Calu3 (cell line): ENCODE data around the gene RAI2. TPM values are rescaled to one million over a fixed set of nuclear protein-coding genes. Genes with fewer than 3 reads are reported as not detected.

Experiments used
- BruUV-seq: library from RNA; stranded (reverse); fragments of 400-500 nt; replicated peaks from 2 replicates; lab custom pipeline; 2021; lab: Mats Ljungman, UMichigan
- CTCF ChIA-PET: fragments of 300-600 bp; sonication (Branson Sonifier 250); formaldehyde crosslinking; loops from one replicate; lab custom pipeline; 2022; ENCODE audit warnings: antibody characterized with exemption; lab: Charles Lee
- DNase-seq: peaks from one replicate; pipeline ENCODE4 v3.0.0; 2022
- H3K27ac Mint-ChIP-seq: one replicate; pipeline ENCODE4 v1.8.0; 2022; ENCODE audit warnings: mixed read lengths; ENCODE audit not compliant: unreplicated experiment
- H3K27me3 Mint-ChIP-seq: one replicate; pipeline ENCODE4 v1.8.0; 2022; ENCODE audit warnings: mixed read lengths; ENCODE audit not compliant: unreplicated experiment
- H3K36me3 Mint-ChIP-seq: one replicate; pipeline ENCODE4 v1.8.0; 2022; ENCODE audit warnings: mild to moderate bottlenecking, moderate library complexity, mixed read lengths; ENCODE audit not compliant: insufficient read depth, unreplicated experiment
- H3K4me1 Mint-ChIP-seq: one replicate; pipeline ENCODE4 v1.8.0; 2022; ENCODE audit warnings: mild to moderate bottlenecking, low read depth, mixed read lengths; ENCODE audit not compliant: unreplicated experiment
- H3K4me3 Mint-ChIP-seq: one replicate; pipeline ENCODE4 v1.8.0; 2022; ENCODE audit warnings: mild to moderate bottlenecking, low read depth, moderate library complexity, mixed read lengths; ENCODE audit not compliant: unreplicated experiment
- H3K9me3 Mint-ChIP-seq: one replicate; pipeline ENCODE4 v1.8.0; 2022; ENCODE audit warnings: low read depth, mixed read lengths; ENCODE audit not compliant: unreplicated experiment
- CTCF ChIP-seq: fragments of 200-600 bp; IDR thresholded peaks from one replicate; pipeline ENCODE4 v1.8.0; 2022; ENCODE audit warnings: antibody characterized with exemption; ENCODE audit not compliant: unreplicated experiment
- intact Hi-C: fragments of 100-400 bp; cut with micrococcal nuclease; formaldehyde crosslinking; loops from one replicate; pipeline ENCODE4 v1.10.0; 2022; ENCODE audit not compliant: unreplicated experiment
- total RNA-seq: library from RNA; stranded (reverse); gene quantifications from 2 replicates; pipeline ENCODE4 v1.2.3, GENCODE V29; 2022

RAI2 gene
- total RNA-seq, 1 experiment from 2014 or later, result 0.33 TPM

- no peaks in the 10 kb centered on the region for H3K36me3 Mint-ChIP-seq
- CTCF ChIA-PET, result no interaction called here
- DNase-seq, result no peak
- H3K4me1 Mint-ChIP-seq, result no peaks in the 10 kb centered on the region
- TF ChIP-seq CTCF, result no peak
- H3K27ac Mint-ChIP-seq, result no peak overlapping the region
- H3K4me3 Mint-ChIP-seq, result no peak overlapping the region
- no TSS peak for BruUV-seq
- H3K9me3 Mint-ChIP-seq, result no peaks in the 10 kb centered on the region
- H3K27me3 Mint-ChIP-seq, result peaks cover 76% of the 10 kb centered on the region
- intact Hi-C loops, result no loop called here
Measured at GRCh38 chrX:17824980-17825379, 36.1 kb downstream of the RAI2 start.

GRCh38 chrX:17822351-17822750, 38.7 kb downstream of the RAI2 start:
- Mint-ChIP-seq H3K4me1 (no peaks in the 10 kb centered on the region), H3K4me3 (no peak overlapping the region), H3K27me3 (peaks cover 70% of the 10 kb centered on the region), H3K27ac (no peak overlapping the region), H3K36me3 (no peaks in the 10 kb centered on the region), H3K9me3 (no peaks in the 10 kb centered on the region)
- no TSS peak for BruUV-seq
- no peak for TF ChIP-seq CTCF
- intact Hi-C loops, result no loop called here
- DNase-seq, result no peak
- CTCF ChIA-PET, result no interaction called here

- intact Hi-C loops, result no loop called here
- H3K4me1 Mint-ChIP-seq, result no peaks in the 10 kb centered on the region
- CTCF ChIA-PET, result interaction anchor here (0.7 kb wide), 1 partner anchor 13 kb away, joined by 4 read pairs; no protein-coding TSS in a partner anchor
Measured at GRCh38 chrX:17820100-17820499, 41.0 kb downstream of the RAI2 start.

GRCh38 chrX:17818726-17819125, 42.4 kb downstream of the RAI2 start:
- Mint-ChIP-seq H3K27me3 (peaks cover 87% of the 10 kb centered on the region), H3K4me3 (no peak overlapping the region)

More at GRCh38 chrX:17820100-17820499, 41.0 kb downstream of the RAI2 start:
- no peak for TF ChIP-seq CTCF
- Mint-ChIP-seq H3K4me3 (no peak overlapping the region), H3K27me3 (peaks cover 73% of the 10 kb centered on the region), H3K36me3 (no peaks in the 10 kb centered on the region), H3K9me3 (no peaks in the 10 kb centered on the region), H3K27ac (no peak overlapping the region)
- DNase-seq, result no peak
- BruUV-seq, result no TSS peak

More at GRCh38 chrX:17818726-17819125, 42.4 kb downstream of the RAI2 start:
- no peak for DNase-seq
- no TSS peak for BruUV-seq
- TF ChIP-seq CTCF, result no peak
- no peak overlapping the region for H3K27ac Mint-ChIP-seq
- H3K4me1 Mint-ChIP-seq, result no peaks in the 10 kb centered on the region
- CTCF ChIA-PET, result no interaction called here
- intact Hi-C loops, result no loop called here
- H3K9me3 Mint-ChIP-seq, result no peaks in the 10 kb centered on the region
- H3K36me3 Mint-ChIP-seq, result no peaks in the 10 kb centered on the region
